SK-N-SH treated with all-trans-retinoic acid at 6 μM for 48 hours (cell line): ENCODE results near the gene DGCR6.
"Not testable (repeated sequence)": the region's sequence is repeated elsewhere in the genome, so short reads cannot be mapped to it uniquely, and the experiment has no call there.

Experiments used
- CREB5 ChIP-seq: fragments of 250-450 bp; sonication (Bioruptor Pico); IDR thresholded peaks from 2 replicates; pipeline ENCODE4 v1.5.1; 2020; ENCODE audit warnings: low read depth, mild to moderate bottlenecking, moderate library complexity
- CSDC2 ChIP-seq: fragments of 250-450 bp; sonication (Bioruptor Pico); IDR thresholded peaks from 2 replicates; pipeline ENCODE4 v1.5.0; 2020; ENCODE audit warnings: mild to moderate bottlenecking, moderate library complexity
- CSRNP3 ChIP-seq: fragments of 250-450 bp; sonication (Bioruptor Pico); IDR thresholded peaks from 2 replicates; pipeline ENCODE4 v1.5.1; 2021; ENCODE audit warnings: mild to moderate bottlenecking, moderate library complexity
- PPARA ChIP-seq: fragments of 250-450 bp; sonication (Bioruptor Pico); IDR thresholded peaks from 2 replicates; pipeline ENCODE4 v1.5.0; 2020; ENCODE audit warnings: mild to moderate bottlenecking, borderline replicate concordance
- RARB ChIP-seq: fragments of 250-450 bp; sonication (Bioruptor Pico); IDR thresholded peaks from 2 replicates; pipeline ENCODE4 v1.8.0; 2021; ENCODE audit warnings: mild to moderate bottlenecking, moderate library complexity
- TCF4 ChIP-seq: fragments of 250-450 bp; sonication (Bioruptor Pico); IDR thresholded peaks from 2 replicates; pipeline ENCODE4 v1.8.0; 2021; ENCODE audit warnings: mild to moderate bottlenecking, moderate library complexity, borderline replicate concordance
- ZFP3 ChIP-seq: fragments of 250-450 bp; sonication (Bioruptor Pico); IDR thresholded peaks from 2 replicates; pipeline ENCODE4 v1.5.0; 2020; ENCODE audit warnings: mild to moderate bottlenecking, moderate library complexity
- ZFP30 ChIP-seq: fragments of 450-650 bp; formaldehyde crosslinking; IDR thresholded peaks from 2 replicates; pipeline ENCODE4 v1.5.0; 2022; ENCODE audit warnings: mild to moderate bottlenecking, moderate library complexity
- ZNF8 ChIP-seq: fragments of 450-650 bp; formaldehyde crosslinking; IDR thresholded peaks from 2 replicates; pipeline ENCODE4 v1.5.0; 2020; ENCODE audit warnings: mild to moderate bottlenecking, moderate library complexity

- TF ChIP-seq CSDC2; RARB (CRISPR knock-in tag); ZNF8 (CRISPR knock-in tag); ZFP3; TCF4; ZFP30 (CRISPR knock-in tag); CREB5; PPARA (CRISPR knock-in tag); CSRNP3 (CRISPR knock-in tag): not testable (repeated sequence)
Observed at GRCh38 chr22:18881260-18881659, 24.9 kb upstream of the DGCR6 start.
